ENCODE measurements around the gene RETN.

RETN gene

GRCh38 chr19:7668842-7669241, at the start of gene RETN:
Gene RETN, plus strand, starts transcription at chr19:7669049. Its CDS starts 278 bp downstream, at chr19:7669327.
- H3K4me3 ChIP-seq (replicated peaks in 1 of 2; ENCODE audit: low read depth in 2 of 2, low read length in 2 of 2): no peak within 1 kb of the TSS
- no peak for DNase-seq (ENCODE audit: low read depth in 2 of 2)

GRCh38 chr19:7619671-7620441, 49.0 kb upstream of the RETN start:
- no peak overlapping the region for H3K4me3 ChIP-seq (replicated peaks in 1 of 2; ENCODE audit: low read depth in 2 of 2, low read length in 2 of 2)
- no peak for DNase-seq (ENCODE audit: low read depth in 2 of 2)
- TF ChIP-seq CTCF (IDR thresholded peaks at IDR 0.05; ENCODE audit: low read depth, low read length): no peak

More at GRCh38 chr19:7668842-7669241, at the start of gene RETN:
- no peak for TF ChIP-seq CTCF (IDR thresholded peaks at IDR 0.05; ENCODE audit: low read depth, low read length)

GRCh38 chr19:7620442-7621412, 48.1 kb upstream of the RETN start:
- TF ChIP-seq CTCF (IDR thresholded peaks at IDR 0.05; ENCODE audit: low read depth, low read length): no peak
- no peak for DNase-seq (ENCODE audit: low read depth in 2 of 2)
- H3K4me3 ChIP-seq (replicated peaks in 1 of 2; ENCODE audit: low read depth in 2 of 2, low read length in 2 of 2): no peak overlapping the region

GRCh38 chr19:7622933-7623685, 45.7 kb upstream of the RETN start:
- no peak overlapping the region for H3K4me3 ChIP-seq (replicated peaks in 1 of 2; ENCODE audit: low read depth in 2 of 2, low read length in 2 of 2)
- no peak for TF ChIP-seq CTCF (IDR thresholded peaks at IDR 0.05; ENCODE audit: low read depth, low read length)
- no peak for DNase-seq (ENCODE audit: low read depth in 2 of 2)

GRCh38 chr19:7623725-7624603, 44.9 kb upstream of the RETN start:
- no peak for TF ChIP-seq CTCF (IDR thresholded peaks at IDR 0.05; ENCODE audit: low read depth, low read length)
- no peak for DNase-seq (ENCODE audit: low read depth in 2 of 2)
- no peak overlapping the region for H3K4me3 ChIP-seq (replicated peaks in 1 of 2; ENCODE audit: low read depth in 2 of 2, low read length in 2 of 2)
